Cardiac muscle cell (in vitro differentiated cells and primary cell): ENCODE data around the gene GK. TPM values are rescaled to one million over a fixed set of nuclear protein-coding genes. Genes with fewer than 3 reads are reported as not detected.
"Not testable (repeated sequence)": the region's sequence is repeated elsewhere in the genome, so short reads cannot be mapped to it uniquely, and the experiment has no call there.

Experiments used
- DNase-seq, 2 donors: peaks; one replicate each; pipeline versions ENCODE4 v3.0.0 to v3.0.0-alpha.2; 2010 to 2017; ENCODE audit warnings: low read depth in 1 of 2, low spot score in 1 of 2
- H3K27ac ChIP-seq: fragments of 200-600 bp; sonication (generic); 2 replicates; pipeline ENCODE4 v1.5.1; 2016
- H3K27me3 ChIP-seq: fragments of 200-600 bp; sonication (generic); 2 replicates; pipeline ENCODE4 v1.6.0; 2016; ENCODE audit warnings: control low read depth
- H3K36me3 ChIP-seq: fragments of 200-600 bp; sonication (generic); 2 replicates; pipeline ENCODE4 v1.5.1; 2016; ENCODE audit warnings: control low read depth
- H3K4me1 ChIP-seq: fragments of 200-600 bp; sonication (generic); 2 replicates; pipeline ENCODE4 v1.8.1; 2017; ENCODE audit warnings: low read depth, mild to moderate bottlenecking, mixed run types
- H3K4me3 ChIP-seq: fragments of 200-600 bp; sonication (generic); 2 replicates; pipeline ENCODE4 v1.5.1; 2016; ENCODE audit warnings: mild to moderate bottlenecking
- H3K9me3 ChIP-seq: fragments of 200-600 bp; sonication (generic); 2 replicates; pipeline ENCODE4 v1.5.1; 2017; ENCODE audit warnings: low read depth, mild to moderate bottlenecking, control low read depth
- polyA plus RNA-seq: library from polyadenylated mRNA; unstranded; fragments of >200 nt; fragmentation: Nextera tagmentation; extraction: Ambion mirVana; gene quantifications from 2 replicates; pipeline ENCODE4 v1.2.1, GENCODE V29; 2016
- total RNA-seq: library from RNA; depleted of rRNA; stranded (reverse); fragments of >200 nt; gene quantifications from 2 replicates; pipeline ENCODE4 v1.2.3, GENCODE V29; 2016
- TF ChIP-seq, protein P1 (sequence below): IDR thresholded peaks from 2 replicates; pipeline ENCODE4 v1.5.1; 2012; ENCODE audit warnings: low read depth, mild to moderate bottlenecking, low read length

GK gene
- total and polyA plus RNA-seq, 2 experiments from 2014 or later = 7.3 to 13.4 TPM

DNA sequence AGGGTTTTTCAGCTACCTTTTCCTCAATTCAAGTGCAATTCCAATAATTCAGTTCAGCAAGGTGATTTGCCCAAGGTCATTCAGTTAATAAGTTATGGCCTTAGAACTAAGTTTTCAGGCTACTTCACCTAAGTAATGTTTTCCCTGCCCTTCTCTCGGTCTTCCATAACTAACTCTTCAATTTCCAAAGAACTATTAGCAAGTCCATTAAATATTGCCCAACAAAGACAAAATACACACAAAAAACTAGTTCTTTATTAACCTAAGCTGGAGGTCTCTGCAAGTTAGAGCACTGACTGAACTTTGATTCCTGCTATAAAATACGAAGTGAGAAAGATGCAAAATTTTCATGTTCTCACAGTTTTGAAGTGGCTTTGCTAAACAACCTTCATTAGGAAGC, 26.8 kb upstream of the GK start:
- TF ChIP-seq, protein P1, sequence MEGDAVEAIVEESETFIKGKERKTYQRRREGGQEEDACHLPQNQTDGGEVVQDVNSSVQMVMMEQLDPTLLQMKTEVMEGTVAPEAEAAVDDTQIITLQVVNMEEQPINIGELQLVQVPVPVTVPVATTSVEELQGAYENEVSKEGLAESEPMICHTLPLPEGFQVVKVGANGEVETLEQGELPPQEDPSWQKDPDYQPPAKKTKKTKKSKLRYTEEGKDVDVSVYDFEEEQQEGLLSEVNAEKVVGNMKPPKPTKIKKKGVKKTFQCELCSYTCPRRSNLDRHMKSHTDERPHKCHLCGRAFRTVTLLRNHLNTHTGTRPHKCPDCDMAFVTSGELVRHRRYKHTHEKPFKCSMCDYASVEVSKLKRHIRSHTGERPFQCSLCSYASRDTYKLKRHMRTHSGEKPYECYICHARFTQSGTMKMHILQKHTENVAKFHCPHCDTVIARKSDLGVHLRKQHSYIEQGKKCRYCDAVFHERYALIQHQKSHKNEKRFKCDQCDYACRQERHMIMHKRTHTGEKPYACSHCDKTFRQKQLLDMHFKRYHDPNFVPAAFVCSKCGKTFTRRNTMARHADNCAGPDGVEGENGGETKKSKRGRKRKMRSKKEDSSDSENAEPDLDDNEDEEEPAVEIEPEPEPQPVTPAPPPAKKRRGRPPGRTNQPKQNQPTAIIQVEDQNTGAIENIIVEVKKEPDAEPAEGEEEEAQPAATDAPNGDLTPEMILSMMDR = no peak
- Histone ChIP-seq H3K36me3 (no peaks in the 10 kb centered on the region), H3K4me3 (no peak overlapping the region), H3K27ac (no peak overlapping the region), H3K27me3 (no peaks in the 10 kb centered on the region), H3K9me3 (no peaks in the 10 kb centered on the region), H3K4me1 (no peaks in the 10 kb centered on the region)
- DNase-seq = no peak

DNA sequence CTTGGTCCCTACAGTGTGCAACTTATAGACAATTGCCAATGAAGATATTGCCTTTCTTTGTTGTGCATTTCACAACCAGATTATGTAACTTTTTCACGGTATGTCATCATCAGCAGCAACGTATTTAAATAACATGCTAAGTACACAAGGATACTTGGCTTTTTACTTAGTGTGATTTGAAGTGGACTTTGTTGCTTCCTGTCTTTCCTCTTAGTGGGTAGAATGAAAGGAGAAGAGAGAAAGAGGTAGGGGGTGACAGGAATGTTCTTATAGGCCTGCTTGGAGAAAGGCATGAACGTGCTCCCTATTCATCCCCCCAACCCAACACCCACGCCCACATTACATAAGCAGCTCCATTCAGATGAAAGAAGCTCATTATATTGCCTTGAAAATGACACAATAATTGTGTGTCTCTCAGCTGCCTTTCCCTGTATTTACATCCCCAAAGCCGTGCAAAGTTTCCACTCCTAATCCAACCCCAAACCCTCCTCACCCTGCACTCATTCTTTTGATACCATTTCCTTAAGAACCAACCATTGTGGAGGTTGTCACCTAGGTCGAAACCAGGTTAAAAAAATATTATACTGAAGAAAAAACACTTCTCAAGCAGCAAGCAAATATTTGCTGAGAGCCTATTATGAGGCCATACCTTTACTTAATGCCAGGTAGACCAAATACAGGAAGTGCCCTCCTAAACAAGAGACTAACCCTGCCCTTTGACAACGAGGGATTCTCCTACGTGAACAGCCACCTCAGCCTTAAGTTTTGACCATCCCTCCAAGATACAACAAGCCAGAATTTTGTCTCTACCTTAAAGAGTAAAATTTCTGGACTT, 25.2 kb upstream of the GK start:
- no peaks in the 10 kb centered on the region for H3K4me1 ChIP-seq

DNA sequence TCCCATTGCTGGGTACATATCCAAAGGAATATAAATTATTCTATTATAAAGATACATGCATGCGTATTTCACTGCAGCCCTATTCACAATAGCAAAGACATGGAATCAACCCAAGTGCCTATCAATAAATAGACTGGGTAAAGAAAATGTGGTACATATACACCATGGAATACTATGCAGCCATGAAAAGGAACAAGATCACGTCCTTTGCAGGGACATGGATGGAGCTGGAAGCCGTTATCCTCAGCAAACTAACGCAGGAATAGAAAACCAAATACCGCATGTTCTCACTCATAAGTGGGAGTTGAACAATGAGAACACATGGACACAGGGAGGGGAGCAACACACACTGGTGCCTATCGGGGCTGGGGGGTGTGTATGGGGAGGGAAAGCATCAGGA, 19.2 kb upstream of the GK start:
- H3K36me3 ChIP-seq, H3K4me1 ChIP-seq, H3K4me3 ChIP-seq, H3K27me3 ChIP-seq, H3K9me3 ChIP-seq, H3K27ac ChIP-seq, DNase-seq: not testable (repeated sequence)

More for the DNA sequence above, 25.2 kb upstream of the GK start:
- DNase-seq = peak in 1 of 2 donors; percentile 21
- no peaks in the 10 kb centered on the region for H3K9me3 ChIP-seq
- H3K36me3 ChIP-seq = no peaks in the 10 kb centered on the region
- TF ChIP-seq, protein P1 = no peak
- H3K27ac ChIP-seq = no peak overlapping the region
- H3K27me3 ChIP-seq = no peaks in the 10 kb centered on the region
- H3K4me3 ChIP-seq = no peak overlapping the region

DNA sequence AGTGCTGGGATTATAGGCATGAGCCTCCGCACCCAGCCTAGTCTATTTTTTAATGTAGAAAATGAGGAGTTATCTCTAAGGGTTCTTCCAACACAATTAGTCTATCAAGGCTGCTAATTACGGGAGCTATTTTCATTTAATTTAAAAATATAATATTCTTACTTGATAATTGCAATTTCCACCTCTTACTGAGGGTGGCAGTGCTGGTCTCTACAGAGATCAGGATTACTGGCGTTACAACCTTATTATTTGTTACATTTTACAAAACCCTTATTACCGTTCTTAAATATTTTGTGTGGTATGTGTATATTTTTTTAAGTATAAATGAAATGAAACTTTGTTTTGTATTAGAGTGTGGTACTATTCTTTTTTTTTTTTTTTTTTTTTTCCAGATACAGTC, 17.6 kb upstream of the GK start:
- no peaks in the 10 kb centered on the region for H3K27me3 ChIP-seq
- DNase-seq = peak; percentile 12 to 26
- H3K4me3 ChIP-seq = no peak overlapping the region
- H3K27ac ChIP-seq = no peak overlapping the region
- no peaks in the 10 kb centered on the region for H3K4me1 ChIP-seq
- no peaks in the 10 kb centered on the region for H3K36me3 ChIP-seq
- TF ChIP-seq, protein P1 = peak; percentile 39
- H3K9me3 ChIP-seq = no peaks in the 10 kb centered on the region

DNA sequence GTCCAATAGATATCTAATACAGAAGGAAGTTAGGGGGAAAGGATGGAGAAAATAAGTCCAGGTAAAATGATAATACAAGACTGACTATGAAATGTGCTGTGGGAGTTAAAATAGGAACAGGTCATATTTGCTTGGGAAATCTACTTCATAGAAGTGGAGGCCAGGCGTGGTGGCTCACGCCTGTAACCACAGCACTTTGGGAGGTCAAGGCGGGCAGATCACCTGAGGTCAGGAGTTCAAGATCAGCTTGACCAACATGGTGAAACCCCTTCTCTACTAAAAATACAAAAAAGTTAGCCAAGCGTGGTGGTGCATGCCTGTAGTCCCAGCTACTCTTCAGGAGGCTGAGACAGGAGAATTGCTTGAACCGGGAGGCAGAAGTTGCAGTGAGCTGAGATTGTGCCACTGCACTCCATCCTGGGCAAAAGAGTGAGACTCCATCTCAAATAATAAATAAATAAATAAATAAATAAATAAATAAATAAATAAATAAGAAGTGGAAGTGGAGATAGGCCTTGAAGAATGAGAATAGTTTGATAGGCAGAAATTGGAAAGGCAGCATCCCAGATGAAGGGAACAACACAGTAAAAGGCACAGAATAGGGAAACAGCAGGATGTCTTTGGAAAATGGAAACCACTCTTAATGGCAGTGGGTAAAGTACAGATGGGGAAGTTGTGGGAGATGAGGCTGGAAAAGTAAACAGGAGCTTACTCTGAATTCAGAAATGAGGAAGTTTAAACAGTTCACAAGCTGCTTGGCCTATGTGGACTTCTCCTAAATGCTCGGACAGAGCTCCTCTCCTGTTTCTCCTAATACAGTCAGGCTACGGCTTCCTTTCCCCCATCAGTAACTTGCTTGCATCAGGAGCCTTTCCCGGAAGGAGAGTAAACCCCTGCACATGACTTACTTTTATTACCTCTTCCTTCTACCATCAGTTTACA, 15.1 kb upstream of the GK start:
- no peaks in the 10 kb centered on the region for H3K9me3 ChIP-seq
- DNase-seq = no peak
- TF ChIP-seq, protein P1 = no peak
- no peak overlapping the region for H3K27ac ChIP-seq
- no peaks in the 10 kb centered on the region for H3K36me3 ChIP-seq
- no peaks in the 10 kb centered on the region for H3K27me3 ChIP-seq
- no peak overlapping the region for H3K4me3 ChIP-seq
- no peaks in the 10 kb centered on the region for H3K4me1 ChIP-seq

DNA sequence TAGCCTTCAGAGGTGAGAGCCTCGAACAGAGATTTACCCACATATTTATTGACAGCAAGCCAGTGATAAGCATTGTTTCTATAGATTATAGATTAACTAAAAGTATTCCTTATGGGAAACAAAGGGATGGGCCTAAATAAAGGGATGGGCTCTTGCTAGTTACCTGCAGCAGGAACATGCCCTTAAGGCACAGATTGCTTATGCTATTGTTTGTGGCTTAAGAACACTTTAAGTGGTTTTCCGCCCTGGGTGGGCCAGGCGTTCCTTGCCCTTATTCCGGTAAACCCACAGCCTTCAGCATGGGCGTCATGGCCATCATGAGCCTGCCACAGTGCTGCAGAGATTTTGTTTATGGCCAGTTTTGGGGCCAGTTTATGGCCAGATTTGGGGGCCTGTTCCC, 13.5 kb upstream of the GK start:
- not testable (repeated sequence) for H3K36me3 ChIP-seq, H3K27me3 ChIP-seq, H3K4me3 ChIP-seq, H3K4me1 ChIP-seq, DNase-seq, H3K9me3 ChIP-seq, H3K27ac ChIP-seq
